HepG2 (cell line): Measurements from ENCODE around the gene SLC29A1. TPM values are rescaled to one million over a fixed set of nuclear protein-coding genes. Genes with fewer than 3 reads are reported as not detected.
A peak's percentile ranks its signal among the peaks of the same experiment; 100 is the strongest.

Source experiments
- ERF ChIP-seq: IDR thresholded peaks from 2 replicates; pipeline ENCODE4 v1.6.1; 2018; ENCODE audit warnings: missing biosample characterization, missing genetic modification reagents
- FOSL2 ChIP-seq: sonication (generic); formaldehyde crosslinking; IDR thresholded peaks from 2 replicates; pipeline ENCODE4 v1.4.0; 2020; ENCODE audit warnings: missing genetic modification reagents
- HCFC1 ChIP-seq: fragments of 150-350 bp; IDR thresholded peaks from 2 replicates; pipeline ENCODE4 v1.6.1; 2014; ENCODE audit warnings: low read depth, low read length
- PHF8 ChIP-seq: sonication (generic); formaldehyde crosslinking; IDR thresholded peaks from 2 replicates; pipeline ENCODE4 v1.5.0; 2020; ENCODE audit warnings: missing genetic modification reagents
- RELA ChIP-seq: sonication (generic); formaldehyde crosslinking; IDR thresholded peaks from 2 replicates; pipeline ENCODE4 v1.4.0; 2020; ENCODE audit warnings: missing genetic modification reagents
- SIN3A ChIP-seq: IDR thresholded peaks from 2 replicates; pipeline ENCODE4 v1.6.1; 2011; ENCODE audit warnings: low read depth, mild to moderate bottlenecking, control low read depth, low read length, borderline replicate concordance
- SMARCE1 ChIP-seq: fragments of 450-650 bp; IDR thresholded peaks from 2 replicates; pipeline ENCODE4 v1.6.1; 2017; ENCODE audit warnings: borderline replicate concordance
- SP2 ChIP-seq: sonication (generic); formaldehyde crosslinking; IDR thresholded peaks from 2 replicates; pipeline ENCODE4 v1.5.1; 2020; ENCODE audit warnings: mild to moderate bottlenecking, missing genetic modification reagents
- TCF7 ChIP-seq: sonication (generic); IDR thresholded peaks from 2 replicates; pipeline ENCODE4 v1.6.1; 2016; ENCODE audit warnings: antibody characterized with exemption, low read depth
- TGIF2 ChIP-seq: IDR thresholded peaks from 2 replicates; pipeline ENCODE4 v1.6.1; 2016; ENCODE audit warnings: control low read depth, missing compliant biosample characterization
- ZFX ChIP-seq: sonication (generic); formaldehyde crosslinking; IDR thresholded peaks from 2 replicates; pipeline ENCODE4 v1.4.0; 2020; ENCODE audit warnings: mild to moderate bottlenecking, low read depth, missing genetic modification reagents, moderate library complexity
- ZNF138 ChIP-seq: sonication (generic); formaldehyde crosslinking; IDR thresholded peaks from 2 replicates; pipeline ENCODE4 v1.5.0; 2020; ENCODE audit warnings: mild to moderate bottlenecking, low read depth, missing genetic modification reagents
- ZNF552 ChIP-seq: sonication (generic); formaldehyde crosslinking; IDR thresholded peaks from 2 replicates; pipeline ENCODE4 v1.9.0; 2022; ENCODE audit warnings: missing genetic modification reagents, mild to moderate bottlenecking, borderline replicate concordance
- ZNF777 ChIP-seq: sonication (generic); formaldehyde crosslinking; IDR thresholded peaks from 2 replicates; pipeline ENCODE4 v1.4.0; 2020; ENCODE audit warnings: missing genetic modification reagents
- ZNF839 ChIP-seq: sonication (generic); formaldehyde crosslinking; IDR thresholded peaks from 2 replicates; pipeline ENCODE4 v1.4.0; 2020; ENCODE audit warnings: missing genetic modification reagents, mild to moderate bottlenecking, borderline replicate concordance
- polyA plus RNA-seq, 8 experiments: library from polyadenylated mRNA; depleted of rRNA in 3 of 8; stranded (reverse) in 7 of 8; unstranded in 1 of 8; fragments of >200 nt; fragmentation: Illumina TruSeq in 4 of 8; extraction: Trizol in 4 of 8; gene quantifications; 2 replicates each; pipeline versions ENCODE4 v1.2.1 to v1.2.3, GENCODE V29; 2011 to 2016; ENCODE audit warnings: low read depth in 4 of 8, missing spikeins in 1 of 8, mixed read lengths in 1 of 8; ENCODE audit not compliant: insufficient read depth in 1 of 8
- total RNA-seq, 5 experiments: library from RNA; depleted of rRNA; stranded (reverse); fragments of >200 nt; fragmentation: Illumina TruSeq; extraction: Trizol; gene quantifications; 2 replicates each; pipeline ENCODE4 v1.2.3, GENCODE V29; 2016; ENCODE audit warnings: low read depth in 1 of 5
- TF ChIP-seq, protein P1 (sequence below): IDR thresholded peaks from 2 replicates; pipeline ENCODE4 v1.6.1; 2016; ENCODE audit warnings: missing compliant biosample characterization, missing genetic modification reagents, borderline replicate concordance
- TF ChIP-seq, protein P2 (sequence below): sonication (generic); formaldehyde crosslinking; IDR thresholded peaks from 2 replicates; pipeline ENCODE4 v1.4.0; 2020; ENCODE audit warnings: low read depth, mild to moderate bottlenecking, missing genetic modification reagents
- TF ChIP-seq, protein P3 (sequence below): sonication (generic); formaldehyde crosslinking; IDR thresholded peaks from 2 replicates; pipeline ENCODE4 v1.4.0; 2020; ENCODE audit warnings: missing genetic modification reagents, borderline replicate concordance
- TF ChIP-seq, protein P4 (sequence below): sonication (generic); formaldehyde crosslinking; IDR thresholded peaks from 2 replicates; pipeline ENCODE4 v1.4.0; 2020; ENCODE audit warnings: missing genetic modification reagents
- TF ChIP-seq, protein P5 (sequence below): IDR thresholded peaks from 2 replicates; pipeline ENCODE4 v1.6.1; 2012; ENCODE audit warnings: inconsistent platforms
- TF ChIP-seq, protein P6 (sequence below): sonication (generic); formaldehyde crosslinking; IDR thresholded peaks from 2 replicates; pipeline ENCODE4 v1.9.0; 2022; ENCODE audit warnings: missing genetic modification reagents, mild to moderate bottlenecking, borderline replicate concordance

The SLC29A1 gene
- total and polyA plus RNA-seq, 2 of the 13 experiments (the other 11 are each of a cell fraction or from before 2014, with no cell fraction given) = 43.2 to 106 TPM

DNA sequence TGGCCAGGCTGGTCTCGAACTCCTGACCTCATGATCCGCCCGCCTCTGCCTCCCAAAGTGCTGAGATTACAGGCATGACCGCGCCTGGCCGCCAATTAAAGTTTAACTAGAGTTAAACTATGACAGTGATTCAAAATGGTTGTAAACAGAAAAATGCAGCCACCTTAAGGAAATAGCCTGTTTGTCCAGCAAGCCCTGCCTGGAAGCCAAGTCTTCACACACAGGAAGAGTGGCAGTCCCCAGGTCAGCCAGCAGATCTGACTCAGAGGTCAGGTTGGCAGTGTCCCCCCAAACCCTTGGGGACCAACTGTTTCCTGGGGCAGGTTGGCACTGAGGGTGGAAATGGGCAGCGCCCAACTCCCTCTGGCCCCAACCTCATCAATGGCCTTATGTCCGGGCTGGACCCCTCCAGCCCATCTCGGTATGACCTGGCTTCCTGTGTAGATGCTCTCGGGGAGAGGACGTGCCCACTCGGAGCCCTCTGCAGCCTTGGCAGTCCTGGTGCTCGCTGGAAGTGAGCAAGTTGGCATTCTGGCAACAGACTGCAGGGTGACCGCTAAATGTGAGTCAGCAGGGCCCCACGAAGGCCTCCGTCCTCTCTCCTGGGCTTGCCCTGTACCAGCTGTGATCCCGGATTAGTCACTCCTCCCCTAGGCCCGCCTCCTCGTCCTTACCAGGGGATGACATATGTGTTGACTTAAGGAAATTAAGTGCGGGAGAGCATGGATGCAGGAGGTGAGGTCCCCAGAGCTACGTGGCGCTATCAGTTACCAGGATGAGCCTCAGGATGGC is 13.8 kb downstream of the SLC29A1 start (continued):
- TF ChIP-seq SIN3A (peak; percentile 59; the same call in 1 of the 2 replicates), RELA (CRISPR knock-in tag) (no peak), ZNF839 (CRISPR knock-in tag) (no peak), ERF (CRISPR knock-in tag) (0 out of 2 replicates have a peak, but pooled peaks have one; percentile 23), TCF7 (no peak), SP2 (0 out of 2 replicates have a peak, but pooled peaks have one; percentile 54), TGIF2 (CRISPR knock-in tag) (no peak), SMARCE1 (no peak), ZNF552 (no peak), ZNF138 (no peak), HCFC1 (no peak), ZFX (CRISPR knock-in tag) (peak; percentile 93), FOSL2 (CRISPR knock-in tag) (peak; percentile 94), ZNF777 (CRISPR knock-in tag) (no peak; the same call in 1 of the 2 replicates), PHF8 (CRISPR knock-in tag) (no peak; the same call in none of the 2 replicates)
- TF ChIP-seq, protein P1, sequence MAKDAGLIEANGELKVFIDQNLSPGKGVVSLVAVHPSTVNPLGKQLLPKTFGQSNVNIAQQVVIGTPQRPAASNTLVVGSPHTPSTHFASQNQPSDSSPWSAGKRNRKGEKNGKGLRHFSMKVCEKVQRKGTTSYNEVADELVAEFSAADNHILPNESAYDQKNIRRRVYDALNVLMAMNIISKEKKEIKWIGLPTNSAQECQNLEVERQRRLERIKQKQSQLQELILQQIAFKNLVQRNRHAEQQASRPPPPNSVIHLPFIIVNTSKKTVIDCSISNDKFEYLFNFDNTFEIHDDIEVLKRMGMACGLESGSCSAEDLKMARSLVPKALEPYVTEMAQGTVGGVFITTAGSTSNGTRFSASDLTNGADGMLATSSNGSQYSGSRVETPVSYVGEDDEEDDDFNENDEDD (CRISPR knock-in tag) = 0 out of 2 replicates have a peak, but pooled peaks have one; percentile 12
- TF ChIP-seq, protein P2, sequence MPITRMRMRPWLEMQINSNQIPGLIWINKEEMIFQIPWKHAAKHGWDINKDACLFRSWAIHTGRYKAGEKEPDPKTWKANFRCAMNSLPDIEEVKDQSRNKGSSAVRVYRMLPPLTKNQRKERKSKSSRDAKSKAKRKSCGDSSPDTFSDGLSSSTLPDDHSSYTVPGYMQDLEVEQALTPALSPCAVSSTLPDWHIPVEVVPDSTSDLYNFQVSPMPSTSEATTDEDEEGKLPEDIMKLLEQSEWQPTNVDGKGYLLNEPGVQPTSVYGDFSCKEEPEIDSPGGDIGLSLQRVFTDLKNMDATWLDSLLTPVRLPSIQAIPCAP = no peak
- TF ChIP-seq, protein P3, sequence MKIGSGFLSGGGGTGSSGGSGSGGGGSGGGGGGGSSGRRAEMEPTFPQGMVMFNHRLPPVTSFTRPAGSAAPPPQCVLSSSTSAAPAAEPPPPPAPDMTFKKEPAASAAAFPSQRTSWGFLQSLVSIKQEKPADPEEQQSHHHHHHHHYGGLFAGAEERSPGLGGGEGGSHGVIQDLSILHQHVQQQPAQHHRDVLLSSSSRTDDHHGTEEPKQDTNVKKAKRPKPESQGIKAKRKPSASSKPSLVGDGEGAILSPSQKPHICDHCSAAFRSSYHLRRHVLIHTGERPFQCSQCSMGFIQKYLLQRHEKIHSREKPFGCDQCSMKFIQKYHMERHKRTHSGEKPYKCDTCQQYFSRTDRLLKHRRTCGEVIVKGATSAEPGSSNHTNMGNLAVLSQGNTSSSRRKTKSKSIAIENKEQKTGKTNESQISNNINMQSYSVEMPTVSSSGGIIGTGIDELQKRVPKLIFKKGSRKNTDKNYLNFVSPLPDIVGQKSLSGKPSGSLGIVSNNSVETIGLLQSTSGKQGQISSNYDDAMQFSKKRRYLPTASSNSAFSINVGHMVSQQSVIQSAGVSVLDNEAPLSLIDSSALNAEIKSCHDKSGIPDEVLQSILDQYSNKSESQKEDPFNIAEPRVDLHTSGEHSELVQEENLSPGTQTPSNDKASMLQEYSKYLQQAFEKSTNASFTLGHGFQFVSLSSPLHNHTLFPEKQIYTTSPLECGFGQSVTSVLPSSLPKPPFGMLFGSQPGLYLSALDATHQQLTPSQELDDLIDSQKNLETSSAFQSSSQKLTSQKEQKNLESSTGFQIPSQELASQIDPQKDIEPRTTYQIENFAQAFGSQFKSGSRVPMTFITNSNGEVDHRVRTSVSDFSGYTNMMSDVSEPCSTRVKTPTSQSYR (CRISPR knock-in tag) = no peak
- TF ChIP-seq, protein P4, sequence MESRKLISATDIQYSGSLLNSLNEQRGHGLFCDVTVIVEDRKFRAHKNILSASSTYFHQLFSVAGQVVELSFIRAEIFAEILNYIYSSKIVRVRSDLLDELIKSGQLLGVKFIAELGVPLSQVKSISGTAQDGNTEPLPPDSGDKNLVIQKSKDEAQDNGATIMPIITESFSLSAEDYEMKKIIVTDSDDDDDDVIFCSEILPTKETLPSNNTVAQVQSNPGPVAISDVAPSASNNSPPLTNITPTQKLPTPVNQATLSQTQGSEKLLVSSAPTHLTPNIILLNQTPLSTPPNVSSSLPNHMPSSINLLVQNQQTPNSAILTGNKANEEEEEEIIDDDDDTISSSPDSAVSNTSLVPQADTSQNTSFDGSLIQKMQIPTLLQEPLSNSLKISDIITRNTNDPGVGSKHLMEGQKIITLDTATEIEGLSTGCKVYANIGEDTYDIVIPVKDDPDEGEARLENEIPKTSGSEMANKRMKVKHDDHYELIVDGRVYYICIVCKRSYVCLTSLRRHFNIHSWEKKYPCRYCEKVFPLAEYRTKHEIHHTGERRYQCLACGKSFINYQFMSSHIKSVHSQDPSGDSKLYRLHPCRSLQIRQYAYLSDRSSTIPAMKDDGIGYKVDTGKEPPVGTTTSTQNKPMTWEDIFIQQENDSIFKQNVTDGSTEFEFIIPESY = 0 out of 2 replicates have a peak, but pooled peaks have one; percentile 32
- TF ChIP-seq, protein P5, sequence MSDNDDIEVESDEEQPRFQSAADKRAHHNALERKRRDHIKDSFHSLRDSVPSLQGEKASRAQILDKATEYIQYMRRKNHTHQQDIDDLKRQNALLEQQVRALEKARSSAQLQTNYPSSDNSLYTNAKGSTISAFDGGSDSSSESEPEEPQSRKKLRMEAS = peak; percentile 77
- TF ChIP-seq, protein P6, sequence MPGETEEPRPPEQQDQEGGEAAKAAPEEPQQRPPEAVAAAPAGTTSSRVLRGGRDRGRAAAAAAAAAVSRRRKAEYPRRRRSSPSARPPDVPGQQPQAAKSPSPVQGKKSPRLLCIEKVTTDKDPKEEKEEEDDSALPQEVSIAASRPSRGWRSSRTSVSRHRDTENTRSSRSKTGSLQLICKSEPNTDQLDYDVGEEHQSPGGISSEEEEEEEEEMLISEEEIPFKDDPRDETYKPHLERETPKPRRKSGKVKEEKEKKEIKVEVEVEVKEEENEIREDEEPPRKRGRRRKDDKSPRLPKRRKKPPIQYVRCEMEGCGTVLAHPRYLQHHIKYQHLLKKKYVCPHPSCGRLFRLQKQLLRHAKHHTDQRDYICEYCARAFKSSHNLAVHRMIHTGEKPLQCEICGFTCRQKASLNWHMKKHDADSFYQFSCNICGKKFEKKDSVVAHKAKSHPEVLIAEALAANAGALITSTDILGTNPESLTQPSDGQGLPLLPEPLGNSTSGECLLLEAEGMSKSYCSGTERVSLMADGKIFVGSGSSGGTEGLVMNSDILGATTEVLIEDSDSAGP (CRISPR knock-in tag) = peak; percentile 87
